HFF-Myc (cell line): ENCODE data around the gene SAV1.
"Not testable (repeated sequence)": the region's sequence is repeated elsewhere in the genome, so short reads cannot be mapped to it uniquely, and the experiment has no call there.

Experiments
- DNase-seq: peaks from one replicate; pipeline ENCODE4 v3.0.0-alpha.2; 2011; ENCODE audit warnings: low read depth; ENCODE audit errors: extremely low read depth
- H3K4me3 ChIP-seq: replicated peaks from 2 replicates; pipeline ENCODE4 v1.5.1; 2011; ENCODE audit warnings: low read depth, mild to moderate bottlenecking, control low read depth, low read length
- TF ChIP-seq, protein P1 (sequence below): IDR thresholded peaks from 2 replicates; pipeline ENCODE4 v1.5.1; 2012; ENCODE audit warnings: mild to moderate bottlenecking, low read depth, low read length, control low read depth; ENCODE audit errors: missing control alignments

The SAV1 gene

DNA sequence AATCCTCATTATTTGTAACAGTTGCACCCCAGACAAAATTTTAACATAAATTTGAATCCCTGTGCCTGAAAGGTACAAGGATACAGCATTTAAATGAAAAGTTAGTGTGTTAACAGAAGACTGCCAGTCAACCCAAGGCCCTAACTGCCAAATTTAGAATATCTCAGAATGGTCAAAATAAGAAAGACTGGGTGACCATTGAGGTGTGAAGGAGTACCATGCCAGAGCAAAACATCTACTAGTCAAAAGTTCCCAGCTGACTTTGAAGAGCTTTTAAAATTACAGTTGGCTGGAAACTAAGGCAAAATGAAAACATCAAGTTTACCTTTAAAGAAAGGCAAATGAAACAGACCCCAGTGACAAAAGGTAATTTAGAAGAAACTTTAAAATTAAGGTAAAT is 18.4 kb downstream of the SAV1 start:
- no peak overlapping the region for H3K4me3 ChIP-seq
- no peak for DNase-seq
- TF ChIP-seq, protein P1, sequence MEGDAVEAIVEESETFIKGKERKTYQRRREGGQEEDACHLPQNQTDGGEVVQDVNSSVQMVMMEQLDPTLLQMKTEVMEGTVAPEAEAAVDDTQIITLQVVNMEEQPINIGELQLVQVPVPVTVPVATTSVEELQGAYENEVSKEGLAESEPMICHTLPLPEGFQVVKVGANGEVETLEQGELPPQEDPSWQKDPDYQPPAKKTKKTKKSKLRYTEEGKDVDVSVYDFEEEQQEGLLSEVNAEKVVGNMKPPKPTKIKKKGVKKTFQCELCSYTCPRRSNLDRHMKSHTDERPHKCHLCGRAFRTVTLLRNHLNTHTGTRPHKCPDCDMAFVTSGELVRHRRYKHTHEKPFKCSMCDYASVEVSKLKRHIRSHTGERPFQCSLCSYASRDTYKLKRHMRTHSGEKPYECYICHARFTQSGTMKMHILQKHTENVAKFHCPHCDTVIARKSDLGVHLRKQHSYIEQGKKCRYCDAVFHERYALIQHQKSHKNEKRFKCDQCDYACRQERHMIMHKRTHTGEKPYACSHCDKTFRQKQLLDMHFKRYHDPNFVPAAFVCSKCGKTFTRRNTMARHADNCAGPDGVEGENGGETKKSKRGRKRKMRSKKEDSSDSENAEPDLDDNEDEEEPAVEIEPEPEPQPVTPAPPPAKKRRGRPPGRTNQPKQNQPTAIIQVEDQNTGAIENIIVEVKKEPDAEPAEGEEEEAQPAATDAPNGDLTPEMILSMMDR, result no peak

DNA sequence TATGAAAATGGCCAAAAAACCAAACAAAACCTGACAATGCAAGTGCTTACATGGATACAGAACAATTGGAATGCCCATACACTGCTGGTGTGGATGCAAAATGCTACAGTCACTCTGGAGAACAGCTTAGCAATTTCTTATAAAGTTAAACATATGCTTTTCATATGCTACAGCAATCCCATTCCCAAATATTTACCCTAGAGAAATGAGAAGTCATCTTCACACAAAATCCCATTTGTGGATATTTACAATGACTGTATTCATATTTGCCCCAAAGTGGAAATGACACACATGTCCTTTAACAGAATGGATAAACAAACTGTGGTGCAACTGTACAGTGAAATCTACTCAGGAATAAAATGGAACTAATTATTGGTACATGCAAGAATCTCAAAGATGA is 20.4 kb downstream of the SAV1 start:
- DNase-seq, result no peak
- H3K4me3 ChIP-seq, result no peak overlapping the region; the same call in 1 of the 2 replicates
- TF ChIP-seq, protein P1, result no peak

GRCh38 chr14:50647282-50647681 is 20.8 kb downstream of the SAV1 start:
- DNase-seq, result no peak
- H3K4me3 ChIP-seq, result no peak overlapping the region; the same call in 1 of the 2 replicates
- TF ChIP-seq, protein P1, result no peak

- no peak for DNase-seq
- H3K4me3 ChIP-seq, result no peak overlapping the region
- TF ChIP-seq, protein P1, result no peak
Observed at GRCh38 chr14:50635141-50635540, 33.0 kb downstream of the SAV1 start.

GRCh38 chr14:50633954-50634353 is 34.2 kb downstream of the SAV1 start:
- TF ChIP-seq, protein P1, result no peak
- no peak overlapping the region for H3K4me3 ChIP-seq
- DNase-seq, result no peak

DNA sequence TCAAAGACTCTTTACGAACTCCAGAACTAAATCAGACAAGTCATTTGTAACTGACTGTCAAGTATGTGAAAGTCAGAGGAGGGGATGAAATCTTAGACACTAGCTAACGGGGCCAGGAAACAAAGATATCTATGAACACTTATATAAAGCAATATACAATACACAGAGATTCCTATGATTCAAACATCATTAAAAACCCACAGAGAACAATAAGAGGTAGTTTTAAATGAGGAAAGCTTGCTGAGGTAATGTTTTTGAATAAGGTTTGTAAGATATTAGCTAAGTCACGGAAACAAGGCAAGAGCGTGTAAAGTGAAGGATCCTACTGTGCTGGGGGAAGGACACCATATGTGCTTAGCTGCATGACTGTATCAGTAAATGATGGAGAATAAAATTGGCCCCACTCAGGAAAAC is 36.7 kb downstream of the SAV1 start:
- TF ChIP-seq, protein P1, result no peak
- H3K4me3 ChIP-seq, result no peak overlapping the region
- no peak for DNase-seq

- not testable (repeated sequence) for DNase-seq, H3K4me3 ChIP-seq
Observed at GRCh38 chr14:50624947-50625346, 43.2 kb downstream of the SAV1 start.
